Measurements from ENCODE around the gene PCDH12. TPM values are rescaled to one million over a fixed set of nuclear protein-coding genes. Genes with fewer than 3 reads are reported as not detected.

PCDH12 gene
- total and polyA plus RNA-seq, 10 of the 15 experiments (the other 5 are each of a cell fraction or from before 2014, with no cell fraction given): 0.01 to 0.14 (median 0.06) TPM; not detected in 4

DNA sequence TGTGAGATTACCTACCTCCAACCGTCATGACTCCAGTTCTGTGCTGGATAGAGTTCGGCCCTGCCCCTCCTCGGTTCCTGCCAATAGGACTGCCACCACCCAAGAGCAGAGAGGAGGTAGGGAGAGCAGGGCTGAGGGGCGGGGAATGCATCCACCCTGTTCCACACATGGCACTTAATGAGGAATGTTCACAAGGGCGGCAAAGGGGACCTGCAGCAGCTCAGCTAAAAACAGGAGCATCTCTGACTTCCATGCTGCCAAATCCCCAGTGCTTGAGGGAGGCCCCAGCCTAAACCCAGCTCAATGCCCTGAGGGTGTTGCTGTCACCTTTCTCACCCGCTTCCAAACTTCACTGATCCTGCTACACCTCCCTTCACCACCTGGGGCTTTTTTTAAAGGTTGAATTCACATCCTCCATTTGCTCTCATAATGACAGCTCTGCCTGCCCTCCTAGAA lies 42.1 kb downstream of the PCDH12 start (continued):
- no peak for TF ChIP-seq GABPA (IDR thresholded peaks at IDR 0.05; ENCODE audit: low read depth)
- no peak for TF ChIP-seq SMARCA5 (IDR thresholded peaks at IDR 0.05)
- no peak for TF ChIP-seq ZNF622 (IDR thresholded peaks at IDR 0.05)
- no peak for TF ChIP-seq SUZ12 (IDR thresholded peaks at IDR 0.05; ENCODE audit: unreplicated experiment)
- no peak for TF ChIP-seq SMC3 (IDR thresholded peaks at IDR 0.05; ENCODE audit: borderline replicate concordance, low read length)
- TF ChIP-seq PAX5 (IDR thresholded peaks at IDR 0.05; ENCODE audit: borderline replicate concordance, low read depth, low read length): no peak
- no peak for TF ChIP-seq TCF7 (IDR thresholded peaks at IDR 0.05; ENCODE audit: borderline replicate concordance)
- TF ChIP-seq ZNF274 (IDR thresholded peaks at IDR 0.05; ENCODE audit: insufficient read depth, insufficient read length): no peak
- TF ChIP-seq, protein P1, sequence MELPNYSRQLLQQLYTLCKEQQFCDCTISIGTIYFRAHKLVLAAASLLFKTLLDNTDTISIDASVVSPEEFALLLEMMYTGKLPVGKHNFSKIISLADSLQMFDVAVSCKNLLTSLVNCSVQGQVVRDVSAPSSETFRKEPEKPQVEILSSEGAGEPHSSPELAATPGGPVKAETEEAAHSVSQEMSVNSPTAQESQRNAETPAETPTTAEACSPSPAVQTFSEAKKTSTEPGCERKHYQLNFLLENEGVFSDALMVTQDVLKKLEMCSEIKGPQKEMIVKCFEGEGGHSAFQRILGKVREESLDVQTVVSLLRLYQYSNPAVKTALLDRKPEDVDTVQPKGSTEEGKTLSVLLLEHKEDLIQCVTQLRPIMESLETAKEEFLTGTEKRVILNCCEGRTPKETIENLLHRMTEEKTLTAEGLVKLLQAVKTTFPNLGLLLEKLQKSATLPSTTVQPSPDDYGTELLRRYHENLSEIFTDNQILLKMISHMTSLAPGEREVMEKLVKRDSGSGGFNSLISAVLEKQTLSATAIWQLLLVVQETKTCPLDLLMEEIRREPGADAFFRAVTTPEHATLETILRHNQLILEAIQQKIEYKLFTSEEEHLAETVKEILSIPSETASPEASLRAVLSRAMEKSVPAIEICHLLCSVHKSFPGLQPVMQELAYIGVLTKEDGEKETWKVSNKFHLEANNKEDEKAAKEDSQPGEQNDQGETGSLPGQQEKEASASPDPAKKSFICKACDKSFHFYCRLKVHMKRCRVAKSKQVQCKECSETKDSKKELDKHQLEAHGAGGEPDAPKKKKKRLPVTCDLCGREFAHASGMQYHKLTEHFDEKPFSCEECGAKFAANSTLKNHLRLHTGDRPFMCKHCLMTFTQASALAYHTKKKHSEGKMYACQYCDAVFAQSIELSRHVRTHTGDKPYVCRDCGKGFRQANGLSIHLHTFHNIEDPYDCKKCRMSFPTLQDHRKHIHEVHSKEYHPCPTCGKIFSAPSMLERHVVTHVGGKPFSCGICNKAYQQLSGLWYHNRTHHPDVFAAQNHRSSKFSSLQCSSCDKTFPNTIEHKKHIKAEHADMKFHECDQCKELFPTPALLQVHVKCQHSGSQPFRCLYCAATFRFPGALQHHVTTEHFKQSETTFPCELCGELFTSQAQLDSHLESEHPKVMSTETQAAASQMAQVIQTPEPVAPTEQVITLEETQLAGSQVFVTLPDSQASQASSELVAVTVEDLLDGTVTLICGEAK (IDR thresholded peaks at IDR 0.05; ENCODE audit: borderline replicate concordance): no peak

DNA sequence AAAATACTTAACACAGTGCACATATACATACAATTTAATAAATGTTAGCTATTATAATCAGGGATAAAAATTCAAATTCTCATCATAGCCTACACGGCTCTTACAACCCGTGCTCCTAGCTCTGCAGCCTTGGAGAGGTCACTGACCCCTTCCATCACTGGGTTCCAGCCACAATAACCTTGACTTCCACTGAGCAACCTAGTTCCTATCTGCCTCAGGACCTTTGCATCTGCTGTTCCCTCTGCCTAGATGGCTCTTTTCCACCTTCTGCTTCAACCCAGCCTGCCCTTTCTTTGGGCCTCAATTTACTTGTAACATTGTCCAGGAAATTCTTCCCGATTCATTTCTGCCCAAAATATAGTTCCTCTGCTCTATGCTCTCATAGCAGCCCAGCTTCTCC lies 43.2 kb downstream of the PCDH12 start:
- RAD21 ChIA-PET (ENCODE audit: unreplicated experiment): interaction anchor here (1.2 to 1.8 kb wide), 3 partner anchors 9 to 228 kb away, joined by 3 to 4 read pairs (median 4); partner anchors contain the start of gene DELE1
- Histone ChIP-seq H3K36me3 (ENCODE audit: control insufficient read depth in 2 of 2, insufficient read depth in 2 of 2, low read length in 1 of 2) (no peaks in the 10 kb centered on the region), H2AFZ (ENCODE audit: control insufficient read depth, low read depth, low read length) (no peak overlapping the region), H3K9ac (ENCODE audit: control insufficient read depth, insufficient read depth, low read length) (no peak overlapping the region; the same call in 1 of the 2 replicates), H3K27ac (ENCODE audit: control insufficient read depth, insufficient read depth) (no peak overlapping the region), H3K4me1 (ENCODE audit: control insufficient read depth, insufficient read depth, low read length) (peaks cover 23% of the 10 kb centered on the region), H3K4me2 (ENCODE audit: control insufficient read depth, insufficient read depth) (peak overlapping the region; percentile 45), H3K27me3 (replicated peaks in 1 of 2; ENCODE audit: control insufficient read depth in 2 of 2, insufficient read depth in 2 of 2, low read length in 1 of 2) (peaks cover 0 to 4% of the 10 kb centered on the region in 2 experiments; a peak in 1 of 4 replicates), H4K20me1 (ENCODE audit: control insufficient read depth, insufficient read depth) (no peaks in the 10 kb centered on the region), H3K9me3 (replicated peaks; ENCODE audit: control insufficient read depth, insufficient read depth, low read length) (no peaks in the 10 kb centered on the region; the same call in 2 of the 3 replicates), H3K79me2 (ENCODE audit: control insufficient read depth, insufficient read depth, low read length) (no peaks in the 10 kb centered on the region), H3K4me3 (no peak overlapping the region)
- BruUV-seq (replicated peaks): no TSS peak
- in situ Hi-C loops (cut with MboI): no loop called here
- POLR2A ChIA-PET: no interaction called here
- 95% methylated on average over 3 of the region's 3 CpGs for WGBS (ENCODE audit: insufficient coverage, insufficient replicate concordance, low lambda C conversion rate, missing lambda C conversion rate)
- SMC1A ChIA-PET (ENCODE audit: uncharacterized antibody, unreplicated experiment): interaction anchor here (1.4 to 1.9 kb wide), 2 partner anchors 9 to 46 kb away, joined by 3 to 7 read pairs; partner anchors contain the start of gene DELE1
- no peak for DNase-seq (ENCODE audit: low read depth, low spot score)
- FAIRE-seq: no peak
- intact Hi-C loops (cut with micrococcal nuclease; ENCODE audit: unreplicated experiment): no loop called here
- CTCF ChIA-PET: interaction anchor here (1.2 to 2.5 kb wide), 4 partner anchors 8 to 54 kb away, joined by 3 to 12 read pairs (median 7); partner anchors contain the start of genes DELE1 and RNF14
- no peak for ATAC-seq
- TF ChIP-seq ZNF622 (IDR thresholded peaks at IDR 0.05) (no peak), RB1 (IDR thresholded peaks at IDR 0.05; ENCODE audit: borderline replicate concordance) (no peak), RAD51 (IDR thresholded peaks at IDR 0.05) (no peak), EGR1 (IDR thresholded peaks at IDR 0.05; ENCODE audit: borderline replicate concordance in 1 of 2, low read depth in 2 of 2, low read length in 2 of 2) (no peak), CHD2 (IDR thresholded peaks at IDR 0.05; ENCODE audit: borderline replicate concordance, low read depth, low read length) (no peak), IRF4 (IDR thresholded peaks at IDR 0.05; ENCODE audit: low read depth, low read length) (no peak), KAT2A (conservative IDR thresholded peaks at IDR 0.05; ENCODE audit: control insufficient read depth, low read depth, low read length) (no peak)
- TF ChIP-seq, protein P1 (IDR thresholded peaks at IDR 0.05; ENCODE audit: borderline replicate concordance): no peak
